GM23338 (cell line): ENCODE measurements around the gene CERT1. TPM values are rescaled to one million over a fixed set of nuclear protein-coding genes. Genes with fewer than 3 reads are reported as not detected.

ENCODE experiments used
- ATAC-seq: fragments of 200-7000 bp; cut with Tn5 transposase; 3 replicates; pipeline ENCODE4 v1.9.1; 2020
- DNase-seq: peaks from one replicate; pipeline ENCODE4 v3.0.0-alpha.2; 2015; ENCODE audit warnings: low spot score
- H2AFZ ChIP-seq: fragments of 200-600 bp; sonication (generic); 2 replicates; pipeline ENCODE4 v1.8.0; 2016; ENCODE audit warnings: antibody characterized with exemption, mild to moderate bottlenecking, moderate library complexity
- H3F3A ChIP-seq: fragments of 200-600 bp; sonication (generic); replicated peaks from 2 replicates; pipeline ENCODE4 v1.8.0; 2017; ENCODE audit warnings: antibody characterized with exemption, mixed run types, low read depth
- H3K27ac ChIP-seq: fragments of 200-600 bp; sonication (generic); 2 replicates; pipeline ENCODE4 v1.6.1; 2016; ENCODE audit warnings: low read depth
- H3K27me3 ChIP-seq: fragments of 200-600 bp; sonication (generic); 2 replicates; pipeline ENCODE4 v1.8.0; 2016; ENCODE audit warnings: mild to moderate bottlenecking, mixed run types, moderate library complexity; ENCODE audit not compliant: insufficient read depth
- H3K36me3 ChIP-seq: fragments of 200-600 bp; sonication (generic); 2 replicates; pipeline ENCODE4 v1.8.0; 2016; ENCODE audit warnings: mild to moderate bottlenecking; ENCODE audit not compliant: insufficient read depth
- H3K4me1 ChIP-seq: fragments of 200-600 bp; sonication (generic); 2 replicates; pipeline ENCODE4 v1.8.0; 2016; ENCODE audit warnings: mild to moderate bottlenecking, moderate library complexity; ENCODE audit not compliant: insufficient read depth
- H3K4me2 ChIP-seq: fragments of 200-600 bp; sonication (generic); 2 replicates; pipeline ENCODE4 v1.7.1; 2017; ENCODE audit warnings: mixed run types
- H3K4me3 ChIP-seq: fragments of 200-600 bp; sonication (generic); 2 replicates; pipeline ENCODE4 v1.6.1; 2016; ENCODE audit warnings: mixed run types
- H3K79me2 ChIP-seq: fragments of 200-600 bp; sonication (generic); replicated peaks from 2 replicates; pipeline ENCODE4 v1.8.0; 2017; ENCODE audit warnings: mild to moderate bottlenecking; ENCODE audit not compliant: insufficient read depth
- H3K9me2 ChIP-seq: fragments of 200-600 bp; sonication (generic); 2 replicates; pipeline ENCODE4 v1.8.0; 2017; ENCODE audit not compliant: insufficient read depth
- H4K20me1 ChIP-seq: fragments of 200-600 bp; sonication (generic); replicated peaks from 2 replicates; pipeline ENCODE4 v1.8.0; 2017; ENCODE audit warnings: mild to moderate bottlenecking; ENCODE audit not compliant: insufficient read depth
- H3K27ac Mint-ChIP-seq: 2 replicates; pipeline ENCODE4 v1.8.0; 2020; ENCODE audit warnings: inconsistent platforms, mild to moderate bottlenecking, moderate library complexity, mixed read lengths
- H3K27me3 Mint-ChIP-seq: 3 replicates; pipeline ENCODE4 v1.8.0; 2022; ENCODE audit warnings: low read depth, mild to moderate bottlenecking, moderate library complexity, mixed read lengths, inconsistent platforms; ENCODE audit not compliant: insufficient read depth, poor library complexity
- H3K36me3 Mint-ChIP-seq: 3 replicates; pipeline ENCODE4 v1.8.0; 2021; ENCODE audit warnings: low read depth, mild to moderate bottlenecking, inconsistent platforms, moderate library complexity, mixed read lengths
- H3K4me1 Mint-ChIP-seq: 3 replicates; pipeline ENCODE4 v1.8.0; 2020; ENCODE audit warnings: mild to moderate bottlenecking, inconsistent platforms, mixed read lengths
- H3K4me3 Mint-ChIP-seq: 3 replicates; pipeline ENCODE4 v1.8.0; 2021; ENCODE audit warnings: moderate library complexity, mild to moderate bottlenecking, inconsistent platforms, mixed read lengths
- H3K9me3 Mint-ChIP-seq: 3 replicates; pipeline ENCODE4 v1.8.0; 2020; ENCODE audit warnings: moderate library complexity, mild to moderate bottlenecking, inconsistent platforms, mixed read lengths
- CREB1 ChIP-seq: fragments of 250-450 bp; sonication (Bioruptor Pico); IDR thresholded peaks from 2 replicates; pipeline ENCODE4 v1.5.0; 2020; ENCODE audit warnings: low read depth, mild to moderate bottlenecking, moderate library complexity
- CTCF ChIP-seq, 2 experiments: fragments of 200-600 bp in 1 of 2; sonication (generic) in 1 of 2; conservative IDR thresholded peaks; 2 replicates each; pipeline versions ENCODE4 v1.5.1 to v1.6.1; 2016 to 2017; ENCODE audit warnings: antibody characterized with exemption in 2 of 2, low read depth in 2 of 2, mild to moderate bottlenecking in 2 of 2, moderate library complexity in 1 of 2
- ETS1 ChIP-seq: IDR thresholded peaks from 2 replicates; pipeline ENCODE4 v1.6.1; 2016; ENCODE audit warnings: antibody characterized with exemption
- EZH2 ChIP-seq: fragments of 200-600 bp; sonication (generic); IDR thresholded peaks from one replicate; pipeline ENCODE4 v1.8.0; 2017; ENCODE audit warnings: antibody characterized with exemption, mild to moderate bottlenecking, low read depth; ENCODE audit not compliant: unreplicated experiment
- JUNB ChIP-seq: IDR thresholded peaks from one replicate; pipeline ENCODE4 v1.6.1; 2016; ENCODE audit warnings: antibody characterized with exemption; ENCODE audit not compliant: unreplicated experiment
- NANOG ChIP-seq: IDR thresholded peaks from 2 replicates; pipeline ENCODE4 v1.6.1; 2016; ENCODE audit warnings: antibody characterized with exemption, borderline replicate concordance
- STAT1 ChIP-seq: IDR thresholded peaks from one replicate; pipeline ENCODE4 v1.6.1; 2016; ENCODE audit warnings: antibody characterized with exemption; ENCODE audit not compliant: unreplicated experiment
- ZNF114 ChIP-seq: fragments of 250-450 bp; sonication (Bioruptor Pico); IDR thresholded peaks from 2 replicates; pipeline ENCODE4 v1.5.0; 2020; ENCODE audit warnings: mild to moderate bottlenecking, moderate library complexity
- ZNF331 ChIP-seq: fragments of 250-450 bp; sonication (Bioruptor Pico); IDR thresholded peaks from 2 replicates; pipeline ENCODE4 v1.5.0; 2020; ENCODE audit warnings: low read depth, mild to moderate bottlenecking, moderate library complexity
- ZNF462 ChIP-seq: fragments of 250-450 bp; sonication (Bioruptor Pico); IDR thresholded peaks from 2 replicates; pipeline ENCODE4 v1.5.0; 2020; ENCODE audit warnings: mild to moderate bottlenecking, moderate library complexity
- polyA plus RNA-seq: library from polyadenylated mRNA; unstranded; fragments of >200 nt; fragmentation: Nextera tagmentation; extraction: Ambion mirVana; gene quantifications from 2 replicates; pipeline ENCODE4 v1.2.1, GENCODE V29; 2016
- total RNA-seq: library from RNA; depleted of rRNA; stranded (reverse); fragments of >200 nt; shearing (Covaris generic); gene quantifications from 2 replicates; pipeline ENCODE4 v1.2.3, GENCODE V29; 2014

The CERT1 gene
- total and polyA plus RNA-seq, 2 experiments from 2014 or later: 36.5 to 40.7 TPM

- Mint-ChIP-seq H3K4me3 (no peak overlapping the region), H3K27ac (no peak overlapping the region), H3K4me1 (peaks cover 34% of the 10 kb centered on the region), H3K27me3 (peaks cover 3% of the 10 kb centered on the region), H3K9me3 (peaks cover 4% of the 10 kb centered on the region; the same call in 2 of the 3 replicates), H3K36me3 (peaks cover 9% of the 10 kb centered on the region; the same call in 2 of the 3 replicates)
- Histone ChIP-seq H3K27ac (no peak overlapping the region), H3K4me3 (no peak overlapping the region), H3K4me2 (no peak overlapping the region), H3K36me3 (no peaks in the 10 kb centered on the region), H3K9me2 (no peaks in the 10 kb centered on the region), H2AFZ (no peak overlapping the region), H3F3A (no peaks in the 10 kb centered on the region), H4K20me1 (no peaks in the 10 kb centered on the region), H3K27me3 (no peaks in the 10 kb centered on the region), H3K79me2 (peaks cover 51% of the 10 kb centered on the region), H3K4me1 (peaks cover 33% of the 10 kb centered on the region)
- TF ChIP-seq ETS1 (no peak), ZNF462 (CRISPR knock-in tag) (no peak), NANOG (no peak), ZNF331 (CRISPR knock-in tag) (no peak), CREB1 (CRISPR knock-in tag) (no peak), CTCF (conservative IDR thresholded peaks at IDR 0.05; ENCODE audit: low read depth in 2 of 2) (no peak), JUNB (no peak), STAT1 (no peak), EZH2 (no peak), ZNF114 (CRISPR knock-in tag) (no peak)
- DNase-seq: no peak
- ATAC-seq: no peak
These were observed 38.5 kb downstream of the CERT1 start for GRCh38 chr5:75472973-75473372.
